Measurements from ENCODE around the gene ZFP69B.

Gene ZFP69B

DNA sequence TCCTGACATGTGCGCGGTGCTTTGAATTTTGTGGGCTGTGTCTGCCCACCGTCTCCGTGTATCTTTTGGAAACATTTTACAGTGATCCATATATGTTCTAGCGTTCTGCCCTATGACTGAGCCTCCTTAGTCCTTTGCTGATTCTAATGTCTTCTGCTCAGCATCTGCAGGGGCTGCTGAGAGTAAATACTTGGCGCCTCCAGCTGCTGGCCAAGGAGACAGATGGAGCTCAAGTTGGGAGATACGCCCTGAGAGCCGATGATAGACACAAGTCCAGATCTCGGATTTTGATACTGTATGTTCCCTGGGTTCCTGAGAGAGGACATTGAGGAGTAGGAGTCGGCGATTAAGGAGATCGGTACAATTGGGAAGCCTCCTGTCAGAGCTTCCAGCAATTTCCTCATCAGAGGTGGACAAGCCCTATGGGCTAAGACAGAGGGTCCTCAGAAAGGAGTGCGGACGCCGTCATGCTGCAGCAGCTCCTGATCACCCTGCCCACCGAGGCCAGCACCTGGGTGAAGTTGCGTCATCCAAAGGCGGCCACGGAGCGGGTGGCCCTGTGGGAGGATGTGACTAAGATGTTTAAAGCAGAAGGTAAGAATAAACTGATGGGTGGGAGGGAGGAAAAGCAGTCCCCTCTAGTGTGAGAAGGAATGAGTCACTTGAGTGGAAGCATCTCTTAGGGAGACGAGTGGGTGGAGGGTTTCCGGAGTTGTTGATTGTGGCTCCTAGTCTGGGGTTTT is 390 bp downstream of the ZFP69B start:
- TF ChIP-seq, protein P1, sequence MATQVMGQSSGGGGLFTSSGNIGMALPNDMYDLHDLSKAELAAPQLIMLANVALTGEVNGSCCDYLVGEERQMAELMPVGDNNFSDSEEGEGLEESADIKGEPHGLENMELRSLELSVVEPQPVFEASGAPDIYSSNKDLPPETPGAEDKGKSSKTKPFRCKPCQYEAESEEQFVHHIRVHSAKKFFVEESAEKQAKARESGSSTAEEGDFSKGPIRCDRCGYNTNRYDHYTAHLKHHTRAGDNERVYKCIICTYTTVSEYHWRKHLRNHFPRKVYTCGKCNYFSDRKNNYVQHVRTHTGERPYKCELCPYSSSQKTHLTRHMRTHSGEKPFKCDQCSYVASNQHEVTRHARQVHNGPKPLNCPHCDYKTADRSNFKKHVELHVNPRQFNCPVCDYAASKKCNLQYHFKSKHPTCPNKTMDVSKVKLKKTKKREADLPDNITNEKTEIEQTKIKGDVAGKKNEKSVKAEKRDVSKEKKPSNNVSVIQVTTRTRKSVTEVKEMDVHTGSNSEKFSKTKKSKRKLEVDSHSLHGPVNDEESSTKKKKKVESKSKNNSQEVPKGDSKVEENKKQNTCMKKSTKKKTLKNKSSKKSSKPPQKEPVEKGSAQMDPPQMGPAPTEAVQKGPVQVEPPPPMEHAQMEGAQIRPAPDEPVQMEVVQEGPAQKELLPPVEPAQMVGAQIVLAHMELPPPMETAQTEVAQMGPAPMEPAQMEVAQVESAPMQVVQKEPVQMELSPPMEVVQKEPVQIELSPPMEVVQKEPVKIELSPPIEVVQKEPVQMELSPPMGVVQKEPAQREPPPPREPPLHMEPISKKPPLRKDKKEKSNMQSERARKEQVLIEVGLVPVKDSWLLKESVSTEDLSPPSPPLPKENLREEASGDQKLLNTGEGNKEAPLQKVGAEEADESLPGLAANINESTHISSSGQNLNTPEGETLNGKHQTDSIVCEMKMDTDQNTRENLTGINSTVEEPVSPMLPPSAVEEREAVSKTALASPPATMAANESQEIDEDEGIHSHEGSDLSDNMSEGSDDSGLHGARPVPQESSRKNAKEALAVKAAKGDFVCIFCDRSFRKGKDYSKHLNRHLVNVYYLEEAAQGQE (IDR thresholded peaks at IDR 0.05; ENCODE audit: insufficient read depth in 1 of 2, low read depth in 2 of 2, low read length in 2 of 2): no peak
- no peak for TF ChIP-seq POLR2AphosphoS5 (IDR thresholded peaks at IDR 0.05; ENCODE audit: low read depth, low read length)
- no peak for TF ChIP-seq SIN3A (IDR thresholded peaks at IDR 0.05; ENCODE audit: borderline replicate concordance, insufficient read depth, low read length)
- no peak for TF ChIP-seq FOXP2 (optimal IDR thresholded peaks at IDR 0.05; ENCODE audit: borderline replicate concordance, extremely low read depth, extremely low read length, insufficient read depth)

DNA sequence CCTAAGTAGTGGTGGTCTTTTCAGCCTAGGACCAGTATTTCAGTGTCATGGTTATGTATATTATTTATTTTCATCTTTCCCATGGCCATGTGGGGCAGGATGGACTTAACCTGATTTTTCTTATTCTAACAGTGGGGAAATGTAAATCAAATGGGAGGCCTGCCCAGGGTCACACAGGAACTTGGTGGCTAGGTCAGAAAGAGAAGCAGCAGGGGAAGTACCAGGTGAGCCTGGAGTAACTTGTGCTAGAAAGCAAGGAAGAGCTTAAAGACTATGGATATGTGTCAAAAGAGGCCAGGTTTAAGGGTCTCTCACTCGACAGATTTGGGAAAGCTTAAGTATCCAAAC is 936 bp downstream of the ZFP69B start:
- TF ChIP-seq, protein P1 (IDR thresholded peaks at IDR 0.05; ENCODE audit: insufficient read depth in 1 of 2, low read depth in 2 of 2, low read length in 2 of 2): no peak
- TF ChIP-seq SIN3A (IDR thresholded peaks at IDR 0.05; ENCODE audit: borderline replicate concordance, insufficient read depth, low read length) (no peak), POLR2AphosphoS5 (IDR thresholded peaks at IDR 0.05; ENCODE audit: low read depth, low read length) (no peak), TAF1 (IDR thresholded peaks at IDR 0.05; ENCODE audit: borderline replicate concordance, insufficient read depth, low read length) (no peak), FOXP2 (optimal IDR thresholded peaks at IDR 0.05; ENCODE audit: borderline replicate concordance, extremely low read depth, extremely low read length, insufficient read depth) (no peak)

DNA sequence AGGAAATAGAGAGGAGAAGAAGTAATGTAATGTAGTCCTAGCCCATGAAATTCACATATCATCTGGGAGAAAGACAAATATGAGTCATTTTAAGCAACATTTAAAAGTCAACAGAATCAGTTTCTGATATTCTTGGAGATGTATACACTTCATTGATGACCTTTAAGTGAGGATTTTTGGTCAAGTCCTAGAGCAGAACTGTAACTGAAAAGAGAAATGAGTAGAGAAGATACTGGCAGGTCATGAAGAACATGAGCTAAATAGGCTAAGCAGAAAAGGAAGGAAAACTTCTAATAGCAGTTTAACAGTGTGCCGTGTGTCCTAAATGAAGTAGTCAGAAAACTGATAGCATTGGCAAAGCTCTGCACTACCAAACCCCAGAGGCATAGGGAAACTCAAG is 4.6 kb downstream of the ZFP69B start:
- TF ChIP-seq TAF1 (IDR thresholded peaks at IDR 0.05; ENCODE audit: borderline replicate concordance, insufficient read depth, low read length): no peak
- TF ChIP-seq, protein P1 (IDR thresholded peaks at IDR 0.05; ENCODE audit: insufficient read depth in 1 of 2, low read depth in 2 of 2, low read length in 2 of 2): no peak
- TF ChIP-seq POLR2AphosphoS5 (IDR thresholded peaks at IDR 0.05; ENCODE audit: low read depth, low read length): no peak
- no peak for TF ChIP-seq FOXP2 (optimal IDR thresholded peaks at IDR 0.05; ENCODE audit: borderline replicate concordance, extremely low read depth, extremely low read length, insufficient read depth)

DNA sequence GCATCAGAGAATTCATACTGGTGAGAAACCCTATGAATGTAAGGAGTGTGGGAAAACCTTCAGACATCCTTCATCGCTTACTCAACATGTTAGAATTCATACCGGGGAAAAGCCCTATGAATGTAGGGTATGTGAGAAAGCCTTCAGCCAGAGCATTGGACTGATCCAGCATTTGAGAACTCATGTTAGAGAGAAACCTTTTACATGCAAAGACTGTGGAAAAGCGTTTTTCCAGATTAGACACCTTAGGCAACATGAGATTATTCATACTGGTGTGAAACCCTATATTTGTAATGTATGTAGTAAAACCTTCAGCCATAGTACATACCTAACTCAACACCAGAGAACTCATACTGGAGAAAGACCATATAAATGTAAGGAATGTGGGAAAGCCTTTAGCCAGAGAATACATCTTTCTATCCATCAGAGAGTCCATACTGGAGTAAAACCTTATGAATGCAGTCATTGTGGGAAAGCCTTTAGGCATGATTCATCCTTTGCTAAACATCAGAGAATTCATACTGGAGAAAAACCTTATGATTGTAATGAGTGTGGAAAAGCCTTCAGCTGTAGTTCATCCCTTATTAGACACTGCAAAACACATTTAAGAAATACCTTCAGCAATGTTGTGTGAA is 12.8 kb downstream of the ZFP69B start:
- no peak for TF ChIP-seq FOXP2 (optimal IDR thresholded peaks at IDR 0.05; ENCODE audit: borderline replicate concordance, extremely low read depth, extremely low read length, insufficient read depth)
- TF ChIP-seq SIN3A (IDR thresholded peaks at IDR 0.05; ENCODE audit: borderline replicate concordance, insufficient read depth, low read length): no peak
- TF ChIP-seq, protein P1 (IDR thresholded peaks at IDR 0.05; ENCODE audit: insufficient read depth in 1 of 2, low read depth in 2 of 2, low read length in 2 of 2): no peak
- no peak for TF ChIP-seq TAF1 (IDR thresholded peaks at IDR 0.05; ENCODE audit: borderline replicate concordance, insufficient read depth, low read length)
